Astrocyte of the cerebellum (primary cell): ENCODE data around the gene IL1B.

Source experiments
- DNase-seq: peaks from one replicate; pipeline ENCODE4 v3.0.0-alpha.2; 2011; ENCODE audit warnings: low read depth
- H3K4me3 ChIP-seq: 2 replicates; pipeline ENCODE4 v1.5.1; 2011; ENCODE audit warnings: mild to moderate bottlenecking, low read depth, low read length, moderate library complexity
- CTCF ChIP-seq: IDR thresholded peaks from 2 replicates; pipeline ENCODE4 v1.5.1; 2012; ENCODE audit warnings: low read length, low read depth, moderate library complexity, mild to moderate bottlenecking; ENCODE audit errors: missing control alignments
- in situ Hi-C: cut with HindIII; loops from 2 replicates; pipeline ENCODE4 v1.10.0; 2017; ENCODE audit warnings: low sequenced_read_pairs

The IL1B gene

GRCh38 chr2:112880696-112881095 lies 44.1 kb upstream of the IL1B start:
- no peak overlapping the region for H3K4me3 ChIP-seq
- in situ Hi-C loops = no loop called here
- no peak for DNase-seq
- TF ChIP-seq CTCF = no peak

DNA sequence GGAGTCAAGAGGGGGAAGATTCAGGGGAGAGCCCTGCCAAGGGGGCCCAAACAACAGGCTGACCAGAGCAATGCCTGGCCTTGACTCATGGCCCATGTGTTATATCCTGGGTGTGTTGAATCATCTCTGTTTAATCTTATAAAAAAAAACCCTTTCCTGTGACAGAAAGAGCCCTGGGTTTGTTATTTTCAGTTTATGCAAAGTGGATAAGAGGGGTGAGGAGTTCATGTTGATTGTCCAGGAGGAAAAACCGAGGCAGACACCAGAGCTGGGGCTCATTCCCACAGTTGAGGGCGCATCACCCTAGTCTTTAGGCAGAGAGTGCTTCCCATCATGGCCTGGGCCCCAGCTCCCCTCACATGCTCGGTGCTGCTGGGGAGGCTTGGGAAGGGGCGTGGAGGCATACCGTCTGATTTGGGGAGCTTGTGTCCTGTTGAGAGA lies 43.5 kb upstream of the IL1B start:
- no peak for TF ChIP-seq CTCF
- in situ Hi-C loops = no loop called here
- DNase-seq = no peak
- no peak overlapping the region for H3K4me3 ChIP-seq

- in situ Hi-C loops = no loop called here
- TF ChIP-seq CTCF = no peak
Observed at GRCh38 chr2:112879491-112880041, 43.0 kb upstream of the IL1B start.

GRCh38 chr2:112877423-112877822 lies 40.8 kb upstream of the IL1B start:
- no peak overlapping the region for H3K4me3 ChIP-seq
- no peak for DNase-seq
- in situ Hi-C loops = no loop called here
- no peak for TF ChIP-seq CTCF

More at GRCh38 chr2:112879491-112880041, 43.0 kb upstream of the IL1B start:
- no peak overlapping the region for H3K4me3 ChIP-seq
- no peak for DNase-seq

DNA sequence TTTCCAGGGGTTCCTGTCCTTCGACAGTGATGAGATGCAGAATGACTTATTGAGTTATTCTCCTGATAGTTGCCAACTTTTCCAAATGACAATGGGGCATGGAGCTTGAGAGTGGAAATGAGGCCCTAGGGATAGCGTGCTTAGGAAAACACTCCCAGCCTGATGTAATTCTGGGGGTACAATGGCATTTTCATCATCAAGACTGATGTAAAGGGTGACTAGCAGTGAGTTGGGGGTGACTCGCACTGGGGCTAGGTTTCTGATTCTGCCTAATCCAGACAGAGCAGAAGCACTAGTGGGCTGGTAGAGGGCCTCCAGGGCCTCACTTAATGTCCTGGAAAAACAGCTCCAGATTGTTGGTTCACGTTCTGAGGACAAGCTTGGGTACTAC lies 40.4 kb upstream of the IL1B start:
- no peak for DNase-seq

DNA sequence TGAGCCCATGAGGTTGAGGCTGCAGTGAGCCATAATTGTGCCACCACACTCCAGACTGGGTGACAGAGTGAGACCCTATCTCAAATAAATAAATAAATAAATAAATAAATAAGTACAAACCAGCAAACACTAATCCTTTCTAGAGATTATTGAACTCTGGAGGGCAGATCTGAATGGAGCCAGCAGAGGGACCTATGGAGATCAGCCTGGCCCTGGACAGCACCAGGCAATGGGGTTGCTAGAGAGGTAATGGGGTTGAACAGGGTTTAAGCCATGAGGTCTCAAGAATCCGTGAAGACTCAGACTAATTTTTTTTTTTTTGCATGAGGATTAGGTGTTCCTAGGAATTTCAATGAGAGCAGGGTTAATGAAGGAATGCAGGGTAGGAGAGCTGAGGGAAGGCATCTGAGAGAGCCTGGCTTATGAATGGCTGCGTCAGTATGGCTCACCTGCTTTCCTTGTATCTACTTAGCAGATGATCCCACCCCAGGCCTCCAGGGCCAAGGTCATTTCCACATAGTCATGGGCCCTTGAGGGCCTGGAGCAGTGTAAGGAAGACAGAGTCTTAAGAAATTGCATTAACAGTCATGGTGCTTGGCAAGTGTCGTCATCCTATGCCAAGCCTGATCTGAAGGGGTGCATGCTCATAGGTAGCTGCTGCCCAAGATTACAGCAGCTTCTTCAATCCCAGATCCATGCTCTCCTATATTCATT lies 39.8 kb upstream of the IL1B start:
- DNase-seq = no peak
- H3K4me3 ChIP-seq = no peak overlapping the region
- TF ChIP-seq CTCF = no peak
- in situ Hi-C loops = no loop called here

More for the DNA sequence above, 40.4 kb upstream of the IL1B start:
- in situ Hi-C loops = no loop called here
- TF ChIP-seq CTCF = no peak
- H3K4me3 ChIP-seq = no peak overlapping the region
